Esophagus (tissue), 2 donors: Measurements from ENCODE around the gene MARCHF2. TPM values are rescaled to one million over a fixed set of nuclear protein-coding genes. Genes with fewer than 3 reads are reported as not detected.

ENCODE experiments used
- H3K27ac ChIP-seq, 2 donors: one replicate each; pipeline ENCODE4 v1.5.1; 2013; ENCODE audit warnings: low read depth in 2 of 2, mild to moderate bottlenecking in 2 of 2, inconsistent platforms in 1 of 2, low read length in 1 of 2, moderate library complexity in 1 of 2
- H3K27me3 ChIP-seq, 2 donors: one replicate each; pipeline ENCODE4 v1.6.1; 2013; ENCODE audit warnings: low read length in 2 of 2, control low read depth in 1 of 2, mild to moderate bottlenecking in 1 of 2; ENCODE audit not compliant: insufficient read depth in 2 of 2, control insufficient read depth in 1 of 2
- H3K36me3 ChIP-seq, 2 donors: one replicate each; pipeline ENCODE4 v1.6.1; 2013; ENCODE audit warnings: low read length in 1 of 2; ENCODE audit not compliant: control insufficient read depth in 2 of 2, insufficient read depth in 2 of 2
- H3K4me1 ChIP-seq, 2 donors: one replicate each; pipeline ENCODE4 v1.6.1; 2013; ENCODE audit warnings: low read length in 1 of 2; ENCODE audit not compliant: control insufficient read depth in 2 of 2, insufficient read depth in 2 of 2
- H3K4me3 ChIP-seq, 2 donors: one replicate each; pipeline ENCODE4 v1.5.1; 2013; ENCODE audit warnings: low read length in 2 of 2, mild to moderate bottlenecking in 2 of 2, low read depth in 1 of 2, moderate library complexity in 1 of 2
- H3K9me3 ChIP-seq, 2 donors: one replicate each; pipeline ENCODE4 v1.6.1; 2013; ENCODE audit warnings: mild to moderate bottlenecking in 2 of 2, low read depth in 1 of 2, low read length in 1 of 2, moderate library complexity in 1 of 2; ENCODE audit not compliant: control insufficient read depth in 2 of 2, insufficient read depth in 1 of 2
- WGBS, 2 donors: extraction: QIAGEN DNeasy Blood & Tissue Kit; methylation state at CpG; one replicate each; pipeline ENCODE4 v1.1.7; 2013; 5-methylcytosine and 5-hydroxymethylcytosine counted together
- polyA plus RNA-seq, 2 donors: library from polyadenylated mRNA; stranded (reverse); fragments of 200-250 nt; gene quantifications; one replicate each; pipeline ENCODE4 v1.2.3, GENCODE V29; 2013
- donor health status: healthy with polysubstance abuse.
- donor health status: Bipolar disorder and iron deficiency.

The MARCHF2 gene
- polyA plus RNA-seq, 2 donors: 22.0 to 29.0 TPM

- Histone ChIP-seq H3K4me3 (no peak overlapping the region), H3K4me1 (peaks cover 0 to 7% of the 10 kb centered on the region in 2 donors), H3K27ac (peak overlapping the region; percentile 4 to 69), H3K36me3 (peaks cover 11 to 22% of the 10 kb centered on the region in 2 donors), H3K9me3 (no peaks in the 10 kb centered on the region), H3K27me3 (no peaks in the 10 kb centered on the region)
- 76 to 82% methylated on average over 8 of the region's 8 CpGs for WGBS, 2 donors
Measured at GRCh38 chr19:8463365-8463764, 50.3 kb downstream of the MARCHF2 start.

DNA sequence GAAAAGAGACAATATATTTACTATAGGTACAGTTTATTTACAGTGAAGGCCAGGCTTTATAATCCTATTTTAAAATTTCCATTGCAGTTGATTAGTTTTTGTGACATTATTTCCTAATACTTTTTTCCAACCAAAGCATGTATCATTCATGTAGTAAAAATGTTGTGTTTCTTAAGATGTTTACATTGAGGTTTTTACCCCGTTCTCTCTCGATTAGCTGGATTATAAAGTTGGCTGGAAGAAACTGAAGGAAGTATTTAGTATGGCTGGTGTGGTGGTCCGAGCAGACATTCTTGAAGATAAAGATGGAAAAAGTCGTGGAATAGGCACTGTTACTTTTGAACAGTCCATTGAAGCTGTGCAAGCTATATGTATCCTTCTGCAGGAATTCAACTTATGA, 52.9 kb downstream of the MARCHF2 start:
- H3K4me3 ChIP-seq: no peak overlapping the region
- no peaks in the 10 kb centered on the region for H3K27me3 ChIP-seq
- H3K9me3 ChIP-seq: no peaks in the 10 kb centered on the region
- peaks cover 0 to 1% of the 10 kb centered on the region in 2 donors for H3K4me1 ChIP-seq
- WGBS, 2 donors: 74 to 84% methylated on average over 4 of the region's 4 CpGs
- no peak overlapping the region for H3K27ac ChIP-seq
- H3K36me3 ChIP-seq: peaks cover 20 to 45% of the 10 kb centered on the region in 2 donors

GRCh38 chr19:8468124-8468523, 55.0 kb downstream of the MARCHF2 start:
- H3K36me3 ChIP-seq: peaks cover 27 to 48% of the 10 kb centered on the region in 2 donors
- no peak overlapping the region for H3K4me3 ChIP-seq
- no peaks in the 10 kb centered on the region for H3K27me3 ChIP-seq
- no peak overlapping the region for H3K27ac ChIP-seq
- no peaks in the 10 kb centered on the region for H3K9me3 ChIP-seq
- H3K4me1 ChIP-seq: no peaks in the 10 kb centered on the region
- WGBS, 2 donors: 82 to 86% methylated on average over 3 of the region's 3 CpGs

GRCh38 chr19:8468761-8469373, 55.8 kb downstream of the MARCHF2 start:
- H3K4me1 ChIP-seq: no peaks in the 10 kb centered on the region
- H3K27ac ChIP-seq: no peak overlapping the region
- H3K27me3 ChIP-seq: no peaks in the 10 kb centered on the region
- H3K4me3 ChIP-seq: no peak overlapping the region
- H3K9me3 ChIP-seq: no peaks in the 10 kb centered on the region
- peaks cover 24 to 46% of the 10 kb centered on the region in 2 donors for H3K36me3 ChIP-seq
- WGBS, 2 donors: 77 to 83% methylated on average over 8 of the region's 8 CpGs

DNA sequence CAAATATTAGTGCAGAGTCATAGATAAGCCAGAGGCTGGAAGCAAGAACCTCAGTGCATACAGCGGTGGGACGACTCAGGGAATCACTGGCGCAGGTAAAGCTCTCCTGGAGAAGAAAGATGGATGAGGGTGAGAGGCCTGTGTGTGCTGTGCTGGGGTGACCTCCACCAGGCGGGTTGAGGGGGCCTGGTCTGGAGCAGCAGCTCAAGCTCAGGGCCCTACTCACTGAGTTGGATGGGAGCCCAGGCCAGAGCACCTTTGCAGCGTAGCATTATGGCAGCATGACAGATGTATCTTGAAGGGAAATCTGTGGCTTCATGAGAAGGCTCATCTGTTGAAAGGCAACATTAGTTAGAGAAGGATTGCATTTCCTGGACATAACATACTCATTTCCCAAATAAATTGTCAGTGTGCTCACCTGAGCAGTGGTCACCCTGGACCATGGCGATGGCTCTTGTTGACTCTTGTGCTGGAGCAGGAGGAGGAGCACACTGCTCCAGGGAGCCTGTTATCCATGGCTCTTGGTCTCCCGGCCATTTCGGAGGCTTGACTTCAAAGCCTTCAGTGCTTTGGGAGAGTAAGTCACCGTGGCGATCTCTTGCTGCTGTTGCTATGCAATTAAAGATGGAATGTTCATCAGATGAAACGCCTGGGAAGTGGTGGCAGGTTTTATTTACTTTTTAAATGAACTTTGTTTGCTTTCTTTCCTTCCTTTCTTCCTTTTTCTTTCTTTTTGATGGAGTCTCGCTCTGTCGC, 56.7 kb downstream of the MARCHF2 start:
- no peaks in the 10 kb centered on the region for H3K9me3 ChIP-seq
- H3K4me1 ChIP-seq: no peaks in the 10 kb centered on the region
- peaks cover 26 to 42% of the 10 kb centered on the region in 2 donors for H3K36me3 ChIP-seq
- no peak overlapping the region for H3K27ac ChIP-seq
- no peak overlapping the region for H3K4me3 ChIP-seq
- no peaks in the 10 kb centered on the region for H3K27me3 ChIP-seq
- WGBS, 2 donors: 86 to 89% methylated on average over 13 of the region's 13 CpGs

DNA sequence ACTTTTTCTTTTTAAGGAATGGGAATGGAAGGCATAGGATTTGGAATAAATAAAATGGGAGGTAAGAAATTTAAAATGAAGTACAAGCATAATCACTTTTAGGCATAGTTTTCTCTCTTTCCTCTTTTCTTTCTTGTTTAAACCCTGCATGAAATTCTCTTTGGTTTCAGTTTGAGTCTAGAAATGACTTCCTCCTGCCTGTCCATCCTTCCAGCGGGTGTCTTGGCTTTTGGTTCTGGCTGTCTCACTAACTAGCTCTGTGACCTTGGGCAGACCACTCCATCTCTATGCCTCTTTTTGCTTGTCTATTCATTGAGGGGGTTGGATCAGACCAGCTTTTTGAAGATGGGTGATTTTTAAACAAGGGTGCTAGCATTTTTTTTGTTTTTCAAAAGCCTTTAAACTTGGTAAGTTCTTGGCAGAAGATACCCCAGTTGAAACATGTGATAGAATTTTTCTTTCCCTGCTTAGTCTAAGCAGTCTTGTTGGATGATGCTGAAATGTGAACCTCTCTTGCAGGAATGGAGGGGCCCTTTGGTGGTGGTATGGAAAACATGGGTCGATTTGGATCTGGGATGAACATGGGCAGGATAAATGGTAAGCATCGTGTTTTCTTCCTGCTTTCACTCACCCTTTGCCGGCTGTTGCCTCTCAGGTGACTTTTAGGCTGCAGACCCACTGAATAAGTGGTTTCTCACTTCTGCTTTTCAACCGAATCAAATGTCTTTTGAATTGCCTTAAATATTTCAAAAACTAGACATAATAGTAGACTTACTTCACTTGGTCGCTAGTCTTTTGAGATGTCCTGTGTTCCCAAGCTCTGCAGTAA, 60.8 kb downstream of the MARCHF2 start:
- Histone ChIP-seq H3K9me3 (no peaks in the 10 kb centered on the region), H3K4me1 (no peaks in the 10 kb centered on the region), H3K27ac (no peak overlapping the region), H3K27me3 (no peaks in the 10 kb centered on the region), H3K4me3 (no peak overlapping the region), H3K36me3 (peaks cover 35 to 42% of the 10 kb centered on the region in 2 donors)
- 79 to 82% methylated on average over 6 of the region's 6 CpGs for WGBS, 2 donors

DNA sequence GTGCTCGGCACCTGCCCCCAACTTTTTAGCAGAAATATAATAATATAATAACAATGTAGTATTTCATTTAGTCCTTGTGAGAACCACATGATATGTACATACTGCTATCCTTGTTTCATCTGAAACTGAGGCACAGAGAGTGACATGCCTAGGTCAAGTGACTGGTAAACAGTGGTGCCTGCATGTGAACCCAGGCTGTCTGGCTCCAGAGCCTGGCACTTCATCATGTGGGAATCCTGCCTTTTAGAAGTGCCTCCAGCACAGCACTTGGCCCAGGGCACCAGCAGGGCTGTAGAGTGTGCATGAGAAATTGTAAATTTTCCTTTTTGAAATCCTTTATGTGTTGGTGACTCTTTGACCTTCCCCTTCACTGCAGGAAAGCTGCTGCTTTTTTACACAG, 61.9 kb downstream of the MARCHF2 start:
- H3K36me3 ChIP-seq: peaks cover 32 to 34% of the 10 kb centered on the region in 2 donors
- no peak overlapping the region for H3K27ac ChIP-seq
- no peaks in the 10 kb centered on the region for H3K4me1 ChIP-seq

DNA sequence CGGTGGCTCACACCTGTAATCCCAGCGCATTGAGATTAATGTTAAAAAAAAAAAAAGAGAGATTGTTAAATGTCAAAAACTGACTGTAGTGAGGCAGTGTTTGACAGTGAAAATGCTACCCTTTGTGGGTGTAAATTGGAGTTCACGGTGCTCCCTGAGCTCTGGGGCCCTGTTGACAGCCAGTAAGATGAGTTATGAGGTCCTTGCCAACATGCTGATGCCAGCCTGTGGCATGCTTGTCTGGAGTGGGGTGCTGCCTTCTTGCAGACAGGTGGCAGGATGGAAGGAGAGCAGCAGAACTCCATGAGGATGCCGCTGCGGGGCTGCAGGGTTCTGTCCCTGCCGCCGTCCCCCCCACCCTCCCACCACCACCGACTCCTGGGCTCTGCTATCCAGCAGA, 63.4 kb downstream of the MARCHF2 start:
- Histone ChIP-seq H3K27me3 (no peaks in the 10 kb centered on the region), H3K9me3 (no peaks in the 10 kb centered on the region), H3K27ac (no peak overlapping the region), H3K4me1 (peaks cover 3 to 6% of the 10 kb centered on the region in 2 donors), H3K36me3 (peaks cover 25 to 29% of the 10 kb centered on the region in 2 donors), H3K4me3 (no peak overlapping the region)
- 76 to 80% methylated on average over 8 of the region's 8 CpGs for WGBS, 2 donors

More for the DNA sequence above, 61.9 kb downstream of the MARCHF2 start:
- H3K27me3 ChIP-seq: no peaks in the 10 kb centered on the region
- H3K4me3 ChIP-seq: no peak overlapping the region
- no peaks in the 10 kb centered on the region for H3K9me3 ChIP-seq
- WGBS, 2 donors: 92 to 100% methylated on average over 1 of the region's 1 CpG

DNA sequence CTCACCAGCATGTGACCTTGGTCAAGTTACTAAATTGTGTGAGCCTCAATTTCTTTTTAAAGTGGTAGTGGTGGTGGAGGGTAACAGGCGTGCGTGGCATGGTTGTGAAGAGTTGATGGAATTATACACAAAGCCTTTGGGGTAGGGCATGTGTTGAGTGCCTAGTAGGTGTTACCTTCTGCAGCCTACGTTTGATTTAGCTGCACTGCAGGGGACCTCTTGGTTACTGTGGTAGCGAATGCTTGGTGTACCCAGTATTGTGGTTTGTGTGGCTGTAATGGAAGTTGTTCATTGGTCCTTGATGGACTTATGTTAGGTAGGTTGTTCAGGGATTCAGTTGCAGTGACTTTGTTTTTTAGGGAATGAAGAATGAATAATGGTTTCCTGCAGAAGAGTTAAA, 64.8 kb downstream of the MARCHF2 start:
- 80 to 83% methylated on average over 4 of the region's 4 CpGs for WGBS, 2 donors
- Histone ChIP-seq H3K4me3 (no peak overlapping the region), H3K4me1 (peaks cover 3 to 12% of the 10 kb centered on the region in 2 donors), H3K27ac (no peak overlapping the region), H3K27me3 (no peaks in the 10 kb centered on the region), H3K9me3 (no peaks in the 10 kb centered on the region), H3K36me3 (peaks cover 21 to 26% of the 10 kb centered on the region in 2 donors)
